Occipital lobe (tissue), 2 donors: ENCODE data around the gene TPST2. TPM values are rescaled to one million over a fixed set of nuclear protein-coding genes. Genes with fewer than 3 reads are reported as not detected.

Experiments
- DNase-seq: peaks from one replicate; lab custom pipeline; 2025; lab: John Stamatoyannopoulos, UW
- total RNA-seq: library from RNA; depleted of rRNA; stranded (reverse); fragments of >200 nt; gene quantifications from one replicate; pipeline ENCODE4 v1.2.3, GENCODE V29; 2014

The TPST2 gene
- total RNA-seq, 1 donor from 2014 or later = 11.4 TPM

DNA sequence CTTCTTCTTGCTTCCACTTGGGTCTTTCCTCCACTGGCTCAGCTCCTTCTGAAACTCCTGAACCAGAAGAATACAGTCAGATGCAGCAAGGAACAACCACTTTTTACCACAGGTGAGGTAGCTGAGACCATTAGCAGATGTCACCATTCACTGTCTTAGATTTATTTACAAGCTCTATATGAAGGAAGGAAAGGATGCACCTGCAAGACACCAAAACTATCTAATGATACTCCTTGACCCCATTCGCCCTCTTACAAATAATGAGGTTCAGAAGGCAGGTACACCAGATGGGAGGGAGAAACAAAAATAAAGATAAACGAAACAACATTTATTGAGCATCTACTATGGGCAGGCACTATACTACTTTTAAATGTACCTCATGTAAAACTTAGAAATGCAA lies 87.9 kb downstream of the TPST2 start:
- DNase-seq = no peak

DNA sequence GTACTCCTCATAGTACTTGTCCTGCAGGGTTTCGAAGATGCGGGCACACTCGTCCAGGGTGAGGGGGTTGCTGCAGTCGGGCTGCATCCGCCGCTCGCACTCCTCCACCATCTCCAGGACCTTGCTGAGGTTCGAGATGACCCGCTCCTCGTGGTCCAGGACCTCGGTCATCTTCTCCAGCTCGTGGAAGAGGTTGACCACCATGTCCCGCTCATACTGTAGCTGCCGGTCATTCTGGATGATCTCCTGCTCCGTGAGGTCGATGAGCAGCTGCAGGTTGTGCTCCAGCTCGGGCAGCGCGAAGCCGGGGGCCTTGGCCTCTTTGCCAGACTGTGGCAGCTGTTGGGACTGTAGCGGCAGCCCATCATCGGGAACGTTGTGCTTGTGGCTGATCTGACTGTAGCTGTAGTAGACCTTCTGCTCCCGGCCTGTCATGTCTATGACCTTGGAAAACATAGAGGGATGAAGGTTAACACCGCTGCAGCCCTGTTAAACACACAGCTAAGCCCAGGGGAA lies 90.7 kb downstream of the TPST2 start:
- no peak for DNase-seq

GRCh38 chr22:26496456-26496855 lies 93.5 kb downstream of the TPST2 start:
- no peak for DNase-seq

- DNase-seq = no peak
These were observed 95.4 kb downstream of the TPST2 start for GRCh38 chr22:26494506-26494905.

DNA sequence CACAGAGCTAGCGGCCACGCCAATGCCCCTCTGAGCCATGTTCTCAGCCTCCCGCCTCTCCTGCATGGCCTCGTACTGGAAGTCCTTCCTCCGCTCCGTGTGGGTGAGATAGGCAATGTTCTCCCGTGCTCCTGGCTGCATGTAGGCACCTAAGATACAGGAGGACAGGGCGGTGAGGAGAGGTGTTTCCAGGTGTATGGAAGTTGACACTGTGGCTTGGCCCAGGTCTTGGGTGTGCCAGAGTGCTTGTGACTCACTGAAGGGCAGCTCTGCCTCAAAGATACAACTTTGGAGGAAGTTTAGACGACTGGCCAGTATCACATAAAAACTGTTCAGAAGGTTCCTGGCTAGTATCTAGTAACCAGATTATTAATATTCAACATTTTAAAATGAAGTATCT lies 97.7 kb downstream of the TPST2 start:
- no peak for DNase-seq

- no peak for DNase-seq
These were observed 100.4 kb downstream of the TPST2 start for GRCh38 chr22:26489447-26490036.

- no peak for DNase-seq
These were observed 101.9 kb downstream of the TPST2 start for GRCh38 chr22:26487996-26488395.

GRCh38 chr22:26486394-26486793 lies 103.5 kb downstream of the TPST2 start:
- no peak for DNase-seq

GRCh38 chr22:26485806-26486390 lies 104.0 kb downstream of the TPST2 start:
- DNase-seq = no peak

GRCh38 chr22:26485013-26485412 lies 104.9 kb downstream of the TPST2 start:
- DNase-seq = no peak

DNA sequence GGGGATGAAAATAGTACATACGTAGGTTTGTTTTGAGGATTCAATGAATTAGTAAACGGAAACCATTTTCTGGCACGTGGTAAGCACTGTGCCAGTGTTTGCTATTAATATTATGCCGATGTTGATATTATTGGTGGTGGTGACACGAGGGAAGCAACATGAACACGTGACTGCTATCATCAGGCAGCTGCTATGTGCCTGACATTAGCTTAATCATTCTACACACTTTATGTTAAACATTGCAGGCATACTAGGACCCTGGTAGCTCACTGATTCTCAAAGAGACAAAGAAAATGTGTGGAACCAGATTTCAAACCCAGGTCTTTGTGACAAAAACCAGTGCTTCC lies 105.6 kb downstream of the TPST2 start:
- no peak for DNase-seq

GRCh38 chr22:26483439-26484359 lies 106.2 kb downstream of the TPST2 start, which contains the start of the genes HPS4 and SRRD:
Gene HPS4, minus strand, starts transcription at chr22:26483783. Its CDS starts 2,021 bp downstream, at chr22:26481762.
Gene SRRD, plus strand, starts transcription at chr22:26483877. Its CDS starts 14 bp downstream, at chr22:26483891.
- DNase-seq = peak; percentile 77

- DNase-seq = no peak
These were observed 106.9 kb downstream of the TPST2 start for GRCh38 chr22:26483043-26483438.

GRCh38 chr22:26482161-26482560 lies 107.8 kb downstream of the TPST2 start:
- DNase-seq = no peak

- no peak for DNase-seq
These were observed 108.2 kb downstream of the TPST2 start for GRCh38 chr22:26481694-26482093.

DNA sequence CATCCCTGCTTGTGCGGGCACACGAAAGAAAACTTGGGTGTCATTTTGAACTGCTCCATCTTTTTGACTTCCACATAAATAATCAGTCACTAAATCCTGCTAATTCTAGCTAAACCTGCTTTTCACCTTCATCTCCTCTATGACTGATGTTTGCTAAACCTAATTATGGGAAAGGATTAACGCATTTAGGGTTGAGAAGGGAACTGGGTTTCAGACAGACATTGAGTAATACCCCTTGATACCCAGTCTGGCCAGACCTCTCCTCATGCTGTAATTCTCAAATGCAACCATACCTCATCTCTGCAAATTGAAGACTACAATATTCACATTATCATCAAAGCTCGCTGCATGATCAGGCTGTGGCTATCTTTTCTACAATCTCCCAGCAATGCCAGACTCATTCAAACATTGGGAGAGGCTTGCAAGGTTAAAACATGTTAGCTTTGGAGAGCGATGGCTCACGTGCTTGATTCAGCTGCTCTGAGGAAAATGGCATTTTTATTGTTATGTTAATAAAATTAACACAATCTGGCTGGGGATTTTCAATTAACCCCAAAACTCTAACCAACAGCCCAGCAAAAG lies 108.7 kb downstream of the TPST2 start:
- no peak for DNase-seq

DNA sequence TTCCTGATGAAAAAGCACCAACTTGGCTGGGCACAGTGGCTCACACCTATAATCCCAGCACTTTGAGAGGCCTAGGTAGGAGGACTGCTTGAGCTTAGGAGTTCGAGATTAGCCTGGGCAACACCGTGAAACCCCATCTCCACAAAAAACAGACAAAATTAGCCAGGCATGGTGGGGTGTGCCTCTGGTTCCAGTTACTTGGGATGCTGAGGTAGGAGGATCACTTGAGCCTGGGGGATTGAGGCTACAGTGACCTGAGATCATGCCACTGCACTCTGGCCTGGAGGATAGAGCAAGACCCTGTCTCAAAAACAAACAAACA lies 109.4 kb downstream of the TPST2 start:
- no peak for DNase-seq

DNA sequence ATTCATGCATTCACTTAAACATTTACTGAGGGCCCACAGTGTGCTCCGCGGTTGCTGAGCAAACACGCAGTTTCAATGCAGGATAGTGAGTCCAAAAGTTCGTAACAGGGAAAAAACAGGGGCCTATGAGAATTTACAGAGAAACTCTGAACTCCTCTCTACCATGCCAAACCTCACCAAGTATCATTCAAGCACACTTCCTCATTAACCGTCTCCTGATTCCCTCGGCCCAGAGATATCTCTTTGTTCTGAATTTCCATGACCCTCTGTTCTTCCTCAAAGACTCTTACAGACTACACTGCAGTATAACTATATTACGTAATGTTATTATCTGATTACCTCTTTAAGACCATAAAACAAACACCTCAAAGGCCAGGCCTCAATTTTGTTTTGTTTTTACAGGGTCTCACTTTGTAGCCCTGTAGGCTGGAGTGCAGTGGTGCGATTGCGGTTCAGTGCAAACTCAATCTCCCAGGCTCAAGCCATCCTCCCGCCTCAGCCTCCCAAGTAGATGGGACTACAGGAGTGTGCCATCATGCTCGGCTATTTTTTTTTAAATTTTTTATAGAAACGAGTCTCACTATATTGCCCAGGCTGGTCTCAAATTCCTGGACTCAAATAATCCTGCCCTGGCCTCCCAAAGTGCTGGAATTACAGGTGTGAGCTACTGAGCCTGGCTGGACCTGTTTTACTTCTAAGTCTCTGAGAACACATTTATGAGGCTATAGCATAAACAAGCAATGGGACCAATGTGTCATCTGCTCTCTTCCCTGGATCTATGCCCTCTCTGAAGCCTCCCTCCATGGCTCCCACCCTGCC lies 109.9 kb downstream of the TPST2 start:
- no peak for DNase-seq

DNA sequence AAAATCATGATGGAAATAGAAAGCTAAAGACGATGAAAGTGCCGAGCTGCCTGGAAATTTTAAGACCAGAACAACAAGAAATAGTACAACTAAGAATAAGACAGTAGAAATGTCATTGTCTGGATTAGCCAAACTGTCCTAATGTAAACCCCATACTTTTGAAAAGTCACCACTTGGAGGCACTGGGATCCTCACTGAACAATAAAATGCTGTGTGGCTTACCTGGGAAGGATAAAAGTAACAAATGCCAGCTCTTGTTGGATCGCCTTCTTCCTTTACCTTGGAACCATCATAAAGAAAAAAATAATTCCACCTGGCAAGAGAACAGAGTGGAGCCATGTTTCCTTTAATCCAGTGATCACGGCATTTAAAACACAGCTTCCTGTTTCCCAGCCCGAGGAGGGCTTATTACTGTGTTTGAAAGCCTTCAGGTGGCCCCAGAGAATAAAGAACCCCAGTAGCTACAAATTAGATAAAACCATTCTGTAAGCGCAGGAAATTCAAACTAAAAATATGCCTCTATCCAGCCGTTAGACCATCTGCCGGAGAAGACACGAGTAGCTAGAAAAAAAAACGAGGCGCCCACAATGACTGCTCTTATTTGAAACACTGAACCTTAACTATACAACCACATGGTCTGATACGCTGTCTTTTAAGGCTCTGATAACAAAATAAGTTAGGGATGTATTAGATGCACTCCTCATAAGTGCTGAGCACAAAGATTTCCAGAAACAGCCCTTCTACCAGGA lies 110.7 kb downstream of the TPST2 start:
- no peak for DNase-seq

DNA sequence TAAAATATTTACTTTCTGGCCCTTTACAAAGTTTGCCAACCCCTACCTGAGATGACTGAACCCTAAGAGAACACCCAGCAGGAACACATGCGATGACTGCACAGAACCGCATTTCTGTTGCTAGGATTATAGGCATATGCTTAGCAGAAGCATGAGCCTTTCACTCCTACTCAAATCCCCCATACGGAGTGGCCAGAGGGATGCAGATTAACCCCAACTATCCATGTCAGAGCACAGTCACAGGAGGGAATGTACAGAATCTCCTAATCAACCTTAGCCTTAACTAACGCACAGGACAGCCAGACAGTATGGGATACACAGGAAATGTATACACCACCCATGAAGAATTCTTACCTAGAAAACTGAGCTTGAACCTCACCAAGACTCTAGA lies 112.6 kb downstream of the TPST2 start:
- no peak for DNase-seq
